Progenitor cell of endocrine pancreas (in vitro differentiated cells): ENCODE data around the gene B3GALNT2. TPM values are rescaled to one million over a fixed set of nuclear protein-coding genes. Genes with fewer than 3 reads are reported as not detected.

Source experiments
- DNase-seq: peaks from one replicate; pipeline ENCODE4 v3.0.0; 2021; ENCODE audit warnings: low spot score; ENCODE audit not compliant: unreplicated experiment
- H3K27ac Mint-ChIP-seq: 2 replicates; pipeline ENCODE4 v1.8.0; 2021; ENCODE audit warnings: mild to moderate bottlenecking, moderate library complexity, mixed read lengths
- H3K27me3 Mint-ChIP-seq: 2 replicates; pipeline ENCODE4 v1.8.0; 2021; ENCODE audit warnings: mixed read lengths
- H3K36me3 Mint-ChIP-seq: 2 replicates; pipeline ENCODE4 v1.8.0; 2022; ENCODE audit warnings: mixed read lengths; ENCODE audit not compliant: insufficient read depth
- H3K4me1 Mint-ChIP-seq: 2 replicates; pipeline ENCODE4 v1.8.0; 2021; ENCODE audit warnings: low read depth, mixed read lengths
- H3K4me3 Mint-ChIP-seq: 2 replicates; pipeline ENCODE4 v1.8.0; 2021; ENCODE audit warnings: low read depth, mild to moderate bottlenecking, moderate library complexity, mixed read lengths
- H3K9me3 Mint-ChIP-seq: 2 replicates; pipeline ENCODE4 v1.8.0; 2021; ENCODE audit warnings: low read depth, mixed read lengths
- total RNA-seq: library from RNA; stranded (reverse); gene quantifications from 2 replicates; pipeline ENCODE4 v1.2.1, GENCODE V29; 2021
- TF ChIP-seq, protein P1 (sequence below): fragments of 200-600 bp; sonication (generic); IDR thresholded peaks from one replicate; pipeline ENCODE4 v1.5.0; 2021; ENCODE audit warnings: antibody characterized with exemption, mild to moderate bottlenecking; ENCODE audit not compliant: unreplicated experiment

Gene B3GALNT2
- total RNA-seq, 1 donor from 2014 or later: 49.6 TPM

DNA sequence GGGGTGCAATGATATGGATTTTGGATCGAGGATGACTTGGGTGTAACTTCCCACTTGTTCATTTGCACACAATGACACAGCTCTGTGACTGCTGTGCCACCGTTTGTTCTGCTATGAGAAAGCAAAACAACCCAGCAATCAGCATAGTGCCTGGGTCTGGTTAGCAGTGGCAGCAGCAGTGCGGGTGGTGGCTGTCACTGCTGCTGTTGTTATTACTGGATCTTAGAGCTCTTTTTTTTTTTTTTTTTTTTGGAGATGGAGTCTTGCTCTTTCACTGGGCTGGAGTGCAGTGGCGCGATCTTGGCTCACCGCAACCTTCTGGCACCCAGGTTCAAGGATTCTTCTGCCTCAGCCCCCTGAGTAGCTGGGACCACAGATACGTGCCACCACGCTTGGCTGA lies 80.2 kb downstream of the B3GALNT2 start:
- TF ChIP-seq, protein P1, sequence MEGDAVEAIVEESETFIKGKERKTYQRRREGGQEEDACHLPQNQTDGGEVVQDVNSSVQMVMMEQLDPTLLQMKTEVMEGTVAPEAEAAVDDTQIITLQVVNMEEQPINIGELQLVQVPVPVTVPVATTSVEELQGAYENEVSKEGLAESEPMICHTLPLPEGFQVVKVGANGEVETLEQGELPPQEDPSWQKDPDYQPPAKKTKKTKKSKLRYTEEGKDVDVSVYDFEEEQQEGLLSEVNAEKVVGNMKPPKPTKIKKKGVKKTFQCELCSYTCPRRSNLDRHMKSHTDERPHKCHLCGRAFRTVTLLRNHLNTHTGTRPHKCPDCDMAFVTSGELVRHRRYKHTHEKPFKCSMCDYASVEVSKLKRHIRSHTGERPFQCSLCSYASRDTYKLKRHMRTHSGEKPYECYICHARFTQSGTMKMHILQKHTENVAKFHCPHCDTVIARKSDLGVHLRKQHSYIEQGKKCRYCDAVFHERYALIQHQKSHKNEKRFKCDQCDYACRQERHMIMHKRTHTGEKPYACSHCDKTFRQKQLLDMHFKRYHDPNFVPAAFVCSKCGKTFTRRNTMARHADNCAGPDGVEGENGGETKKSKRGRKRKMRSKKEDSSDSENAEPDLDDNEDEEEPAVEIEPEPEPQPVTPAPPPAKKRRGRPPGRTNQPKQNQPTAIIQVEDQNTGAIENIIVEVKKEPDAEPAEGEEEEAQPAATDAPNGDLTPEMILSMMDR: no peak
- Mint-ChIP-seq H3K27me3 (no peaks in the 10 kb centered on the region), H3K4me3 (no peak overlapping the region), H3K4me1 (peaks cover 5% of the 10 kb centered on the region), H3K9me3 (no peaks in the 10 kb centered on the region), H3K27ac (no peak overlapping the region), H3K36me3 (peaks cover 4% of the 10 kb centered on the region)
- no peak for DNase-seq

DNA sequence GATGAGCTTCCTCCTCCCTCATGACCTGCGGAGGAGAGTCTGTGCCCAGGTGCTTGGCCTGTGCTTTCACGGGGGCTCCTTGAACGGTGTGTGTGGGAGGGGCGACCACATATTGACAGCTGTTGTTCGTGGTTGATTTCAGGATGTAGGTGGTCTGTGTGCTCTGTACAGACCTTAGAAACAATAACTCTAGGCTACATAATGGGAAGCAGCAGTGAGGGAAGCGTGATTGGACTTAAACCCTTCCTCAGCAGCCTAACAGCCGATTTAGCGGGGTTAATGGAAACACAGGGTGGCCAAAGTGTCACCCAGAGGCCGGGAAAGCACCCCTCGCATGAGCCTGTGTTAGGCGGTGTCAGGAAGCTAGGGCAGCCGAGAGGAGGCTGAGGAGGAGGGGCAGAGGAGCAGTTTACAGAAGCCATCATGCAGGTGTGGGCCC lies 81.0 kb downstream of the B3GALNT2 start:
- Mint-ChIP-seq H3K4me1 (peaks cover 5% of the 10 kb centered on the region), H3K36me3 (peaks cover 2% of the 10 kb centered on the region), H3K9me3 (no peaks in the 10 kb centered on the region), H3K27me3 (no peaks in the 10 kb centered on the region), H3K27ac (peak overlapping the region; percentile 53), H3K4me3 (no peak overlapping the region)
- DNase-seq: no peak
- TF ChIP-seq, protein P1: no peak

DNA sequence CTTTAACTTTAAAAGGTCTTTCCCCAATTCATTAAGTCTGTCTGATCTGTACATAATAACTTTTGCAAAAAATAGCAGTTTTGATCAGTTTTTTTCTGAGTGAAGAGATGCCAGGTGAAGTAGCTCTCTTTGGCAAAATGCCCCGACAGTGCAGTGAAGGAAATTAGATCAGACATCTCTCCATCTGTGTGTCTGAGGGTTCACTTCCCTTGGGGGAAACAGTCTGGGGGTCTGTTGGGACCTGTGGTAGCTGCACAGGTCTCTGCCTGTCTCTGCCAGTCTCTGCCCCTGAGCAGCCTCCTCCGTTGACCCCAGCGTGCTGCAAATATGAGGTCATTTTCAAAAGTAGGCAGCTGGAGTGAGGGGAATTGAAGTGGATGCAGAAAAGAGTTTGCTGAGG lies 82.5 kb downstream of the B3GALNT2 start:
- TF ChIP-seq, protein P1: no peak
- no peak overlapping the region for H3K4me3 Mint-ChIP-seq
- peaks cover 5% of the 10 kb centered on the region for H3K4me1 Mint-ChIP-seq
- H3K9me3 Mint-ChIP-seq: no peaks in the 10 kb centered on the region
- H3K27ac Mint-ChIP-seq: no peak overlapping the region
- no peaks in the 10 kb centered on the region for H3K27me3 Mint-ChIP-seq
- no peaks in the 10 kb centered on the region for H3K36me3 Mint-ChIP-seq
- DNase-seq: no peak

DNA sequence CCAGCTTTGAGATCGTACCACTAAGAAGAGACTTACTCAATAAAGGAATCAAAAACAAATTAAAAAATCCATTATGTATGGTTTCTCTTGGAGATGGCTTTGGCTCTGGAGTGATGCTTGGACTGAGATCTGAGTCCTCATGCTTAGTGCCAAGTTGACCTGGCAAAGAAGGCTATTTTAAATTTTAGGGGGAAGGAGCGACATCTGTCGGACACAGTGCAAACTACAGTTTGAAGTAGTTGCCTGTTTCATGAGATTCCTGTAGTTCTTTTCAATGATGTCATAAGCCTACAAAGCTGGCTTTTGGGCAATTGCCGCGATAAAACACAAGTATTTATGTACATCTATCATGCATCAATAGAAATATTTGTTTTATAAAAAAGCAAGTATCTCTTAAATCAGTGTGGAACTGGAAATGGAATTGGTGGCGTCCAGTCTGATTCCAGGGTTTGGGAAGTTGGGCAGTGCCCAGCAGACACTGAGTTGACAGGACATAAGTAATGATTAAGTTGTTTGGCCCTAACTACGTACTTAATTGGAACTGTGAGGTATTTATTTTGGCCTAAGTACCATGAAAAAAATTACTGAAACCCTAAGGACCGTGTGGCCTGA lies 87.1 kb downstream of the B3GALNT2 start:
- Mint-ChIP-seq H3K4me1 (no peaks in the 10 kb centered on the region), H3K4me3 (no peak overlapping the region), H3K27me3 (no peaks in the 10 kb centered on the region), H3K9me3 (no peaks in the 10 kb centered on the region), H3K27ac (no peak overlapping the region), H3K36me3 (peaks cover 3% of the 10 kb centered on the region)
- DNase-seq: peak; percentile 47
- TF ChIP-seq, protein P1: peak; percentile 89

DNA sequence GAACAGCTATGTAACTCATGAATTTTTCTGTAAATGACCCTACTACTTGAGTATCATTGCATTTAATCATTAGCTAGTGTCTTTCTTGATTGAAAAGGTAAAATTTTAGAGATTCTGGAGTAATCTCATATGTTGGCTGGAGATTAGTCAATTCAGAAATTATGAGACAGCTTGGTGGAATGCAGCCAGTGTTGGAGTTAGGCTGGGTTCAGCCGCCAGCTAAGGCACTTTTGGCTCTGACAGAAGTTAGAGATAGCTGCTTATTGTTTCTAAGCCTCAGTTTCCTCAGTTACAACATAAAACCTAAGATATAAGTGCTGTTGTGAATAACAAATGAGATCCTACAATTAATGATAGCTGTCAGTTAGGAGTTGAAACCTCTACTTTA lies 87.6 kb downstream of the B3GALNT2 start:
- peak overlapping the region; percentile 71 for H3K27ac Mint-ChIP-seq
- H3K4me1 Mint-ChIP-seq: no peaks in the 10 kb centered on the region
- no peaks in the 10 kb centered on the region for H3K9me3 Mint-ChIP-seq
- TF ChIP-seq, protein P1: no peak
- DNase-seq: no peak
- peaks cover 3% of the 10 kb centered on the region for H3K36me3 Mint-ChIP-seq
- H3K27me3 Mint-ChIP-seq: no peaks in the 10 kb centered on the region
- H3K4me3 Mint-ChIP-seq: no peak overlapping the region
